Measurements from ENCODE around the gene RND2.
"Not testable (repeated sequence)": the region's sequence is repeated elsewhere in the genome, so short reads cannot be mapped to it uniquely, and the experiment has no call there.

RND2 gene, protein sequence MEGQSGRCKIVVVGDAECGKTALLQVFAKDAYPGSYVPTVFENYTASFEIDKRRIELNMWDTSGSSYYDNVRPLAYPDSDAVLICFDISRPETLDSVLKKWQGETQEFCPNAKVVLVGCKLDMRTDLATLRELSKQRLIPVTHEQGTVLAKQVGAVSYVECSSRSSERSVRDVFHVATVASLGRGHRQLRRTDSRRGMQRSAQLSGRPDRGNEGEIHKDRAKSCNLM

DNA sequence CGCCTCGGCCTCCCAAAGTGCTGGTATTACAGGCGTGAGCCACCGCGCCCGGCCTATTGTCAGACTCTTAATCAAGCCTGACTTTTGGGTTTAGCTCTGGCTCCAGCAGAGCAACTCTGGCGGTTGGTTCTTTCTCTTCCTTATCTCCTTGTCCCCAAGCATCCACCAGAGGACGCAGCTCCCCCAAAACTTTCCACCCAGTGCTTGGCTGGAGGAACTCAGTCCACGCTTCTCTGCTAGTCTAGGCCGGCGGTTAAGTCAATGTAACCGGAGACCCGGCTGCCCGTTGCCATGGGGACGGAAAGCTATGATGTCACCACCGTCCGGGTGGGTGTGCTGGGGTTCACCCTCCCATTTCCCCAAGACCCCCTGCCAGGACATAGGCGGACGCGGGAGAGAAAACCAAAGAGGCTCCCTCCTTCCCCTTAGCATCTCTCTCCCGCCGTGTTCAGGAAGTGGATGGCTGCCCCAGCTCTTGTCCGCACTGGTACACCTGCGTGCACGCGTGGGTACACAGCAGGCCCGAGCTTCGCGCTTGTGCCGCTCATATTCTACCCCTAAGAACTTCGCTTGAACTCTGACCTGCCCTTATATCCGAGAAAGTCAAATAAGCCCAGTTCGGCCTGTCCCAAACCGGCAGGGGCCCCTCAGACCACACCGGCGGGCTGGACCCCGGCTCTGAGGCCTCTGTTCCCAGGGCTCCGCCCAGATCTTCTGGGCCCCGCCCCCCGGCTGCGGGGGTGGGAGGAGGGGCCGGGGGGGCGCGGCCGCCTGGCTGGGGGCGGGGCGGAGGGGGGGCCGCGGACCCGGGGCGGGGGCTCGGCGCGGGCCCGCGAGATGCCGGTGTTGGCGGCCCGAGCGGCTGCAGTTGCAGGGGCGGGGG lies at the start of gene RND2:
TSS of gene RND2 (plus strand) at position 825 of the 883 bp plus-strand sequence. CDS start 117 bp downstream, outside the sequence.
- peaks cover 19% of the 10 kb centered on the region for H3K4me1 ChIP-seq (ENCODE audit: control insufficient read depth, insufficient read depth, low read length)
- peaks cover 23% of the 10 kb centered on the region for H3K36me3 ChIP-seq (ENCODE audit: control insufficient read depth, insufficient read depth, low read length)
- H3K27me3 ChIP-seq (ENCODE audit: control insufficient read depth, insufficient read depth, low read length): no peaks in the 10 kb centered on the region
- H3K9me3 ChIP-seq (ENCODE audit: control insufficient read depth, insufficient read depth, low read length): no peaks in the 10 kb centered on the region
- H3K4me3 ChIP-seq (ENCODE audit: low read depth, low read length): peak within 1 kb of the TSS; percentile 92
- peak within 1 kb of the TSS; percentile 73 for H3K9ac ChIP-seq (ENCODE audit: low read depth, low read length)

DNA sequence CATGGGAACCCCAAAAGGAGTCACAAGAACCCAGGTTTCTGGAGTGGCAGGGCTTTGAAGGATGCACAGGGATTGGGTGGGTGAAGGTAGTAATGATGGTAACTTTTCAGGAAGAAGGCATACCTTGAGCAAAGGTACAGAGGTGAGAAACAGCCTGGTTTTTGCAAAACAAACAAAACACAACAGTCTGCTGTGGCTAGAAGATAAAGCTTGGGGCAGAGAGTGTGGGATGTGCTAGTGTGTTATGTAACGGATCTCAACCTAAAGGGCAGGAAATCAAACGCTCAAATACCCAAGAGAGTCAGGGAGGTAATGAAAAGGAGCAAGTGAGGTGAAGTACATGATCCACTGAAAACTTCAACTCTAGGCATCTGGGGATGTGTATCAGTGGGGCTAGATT lies 49.8 kb upstream of the RND2 start:
- H3K9ac ChIP-seq (ENCODE audit: low read depth, low read length): no peak overlapping the region
- H3K4me3 ChIP-seq (ENCODE audit: low read depth, low read length): no peak overlapping the region
- no peaks in the 10 kb centered on the region for H3K9me3 ChIP-seq (ENCODE audit: control insufficient read depth, insufficient read depth, low read length)
- no peaks in the 10 kb centered on the region for H3K4me1 ChIP-seq (ENCODE audit: control insufficient read depth, insufficient read depth, low read length)
- no peaks in the 10 kb centered on the region for H3K36me3 ChIP-seq (ENCODE audit: control insufficient read depth, insufficient read depth, low read length)
- no peaks in the 10 kb centered on the region for H3K27me3 ChIP-seq (ENCODE audit: control insufficient read depth, insufficient read depth, low read length)

DNA sequence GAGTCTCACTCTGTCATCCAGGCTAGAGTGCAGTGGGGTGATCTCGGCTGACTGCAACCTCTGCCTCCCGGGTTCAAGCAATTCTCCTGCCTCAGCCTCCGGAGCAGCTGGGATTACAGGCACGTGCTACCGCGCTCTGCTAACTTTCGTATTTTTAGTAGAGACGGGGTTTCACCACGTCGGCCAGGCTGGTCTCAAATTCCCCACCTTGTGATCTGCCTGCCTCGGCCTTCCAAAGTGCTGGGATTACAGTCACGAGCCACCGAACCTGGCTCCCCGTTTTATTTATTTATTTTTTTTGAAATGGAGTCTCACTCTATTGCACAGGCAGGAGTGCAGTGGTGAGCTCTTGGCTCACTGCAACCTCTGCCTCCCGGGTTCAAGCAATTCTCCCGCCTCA lies 49.3 kb upstream of the RND2 start:
- H3K9me3 ChIP-seq (ENCODE audit: control insufficient read depth, insufficient read depth, low read length); H3K4me1 ChIP-seq (ENCODE audit: control insufficient read depth, insufficient read depth, low read length); H3K4me3 ChIP-seq (ENCODE audit: low read depth, low read length); H3K27me3 ChIP-seq (ENCODE audit: control insufficient read depth, insufficient read depth, low read length); H3K9ac ChIP-seq (ENCODE audit: low read depth, low read length); H3K36me3 ChIP-seq (ENCODE audit: control insufficient read depth, insufficient read depth, low read length): not testable (repeated sequence)

DNA sequence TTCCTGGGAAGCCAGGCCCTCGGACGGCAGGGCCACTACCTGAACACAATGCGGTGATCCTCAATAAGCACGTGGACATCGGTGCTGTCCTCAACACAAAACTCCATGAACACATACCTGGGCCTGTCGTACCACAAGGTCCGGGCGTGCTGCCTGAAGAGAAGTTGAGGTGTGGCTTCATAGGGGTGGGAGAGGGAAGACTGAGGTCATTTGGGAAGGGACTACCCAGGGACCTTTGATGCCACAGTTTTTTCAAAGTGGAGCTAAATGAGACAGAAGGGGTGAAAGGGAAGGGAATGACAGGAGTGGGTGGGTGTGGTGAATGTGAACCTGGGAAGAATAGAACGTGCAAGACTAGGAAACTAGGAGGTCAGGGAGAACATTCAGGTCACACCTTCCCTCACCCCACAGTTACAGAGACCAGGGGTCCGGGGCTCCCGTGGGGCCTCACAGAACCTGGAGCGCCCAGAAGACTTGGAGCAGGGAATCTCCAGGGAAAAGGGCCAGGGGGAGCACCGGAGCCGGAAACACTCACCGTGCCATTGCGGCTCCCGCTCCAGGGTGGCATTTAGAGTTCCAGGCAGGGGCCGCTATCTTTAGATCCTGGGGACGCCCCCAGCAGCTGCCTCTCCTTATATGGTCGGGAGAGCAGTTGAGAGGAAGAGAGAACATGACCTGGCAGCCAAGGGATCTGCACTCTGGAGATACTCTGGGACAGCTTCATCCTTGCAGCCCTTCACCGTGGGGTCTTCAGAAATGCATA lies 45.3 kb upstream of the RND2 start, which contains the start of gene PTGES3L:
TSS of gene PTGES3L (minus strand) at position 570 of the 763 bp plus-strand sequence. CDS start at position 543, 27 bp downstream.
- H3K9me3 ChIP-seq (ENCODE audit: control insufficient read depth, insufficient read depth, low read length): no peaks in the 10 kb centered on the region
- no peaks in the 10 kb centered on the region for H3K36me3 ChIP-seq (ENCODE audit: control insufficient read depth, insufficient read depth, low read length)
- peak within 1 kb of the TSS; percentile 70 for H3K9ac ChIP-seq (ENCODE audit: low read depth, low read length)
- H3K27me3 ChIP-seq (ENCODE audit: control insufficient read depth, insufficient read depth, low read length): no peaks in the 10 kb centered on the region
- no peaks in the 10 kb centered on the region for H3K4me1 ChIP-seq (ENCODE audit: control insufficient read depth, insufficient read depth, low read length)
- H3K4me3 ChIP-seq (ENCODE audit: low read depth, low read length): peak within 1 kb of the TSS; percentile 94

DNA sequence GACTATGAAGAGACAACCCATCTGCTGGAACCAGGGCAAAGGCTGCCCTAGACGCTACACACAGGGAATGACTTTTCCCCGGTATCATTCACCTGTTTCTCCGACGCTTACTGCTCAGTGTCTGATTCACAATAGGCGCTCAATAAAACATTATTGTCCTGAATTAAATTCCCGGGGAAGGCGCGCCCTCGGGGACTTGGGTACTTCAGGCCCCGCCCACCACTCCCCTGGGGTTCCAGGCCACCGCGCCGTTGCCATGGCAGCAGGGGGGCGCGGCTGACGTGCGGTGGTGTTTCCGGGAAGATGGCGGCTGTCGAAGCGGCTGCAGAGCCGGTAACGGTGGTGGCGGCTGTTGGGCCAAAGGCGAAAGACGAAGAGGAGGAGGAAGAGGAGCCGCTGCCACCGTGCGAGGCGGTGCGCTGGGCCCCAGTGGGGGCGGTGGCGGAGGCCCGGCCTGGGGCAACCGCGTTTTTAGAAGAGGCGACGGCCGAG lies 44.7 kb upstream of the RND2 start, which contains the start of gene RUNDC1:
TSS of gene RUNDC1 (plus strand) at position 292 of the 492 bp plus-strand sequence. CDS start at position 304, 12 bp downstream.
- Histone ChIP-seq H3K27me3 (ENCODE audit: control insufficient read depth, insufficient read depth, low read length) (no peaks in the 10 kb centered on the region), H3K4me1 (ENCODE audit: control insufficient read depth, insufficient read depth, low read length) (no peaks in the 10 kb centered on the region), H3K9me3 (ENCODE audit: control insufficient read depth, insufficient read depth, low read length) (no peaks in the 10 kb centered on the region), H3K4me3 (ENCODE audit: low read depth, low read length) (peak within 1 kb of the TSS; percentile 94), H3K36me3 (ENCODE audit: control insufficient read depth, insufficient read depth, low read length) (no peaks in the 10 kb centered on the region), H3K9ac (ENCODE audit: low read depth, low read length) (peak within 1 kb of the TSS; percentile 70)

DNA sequence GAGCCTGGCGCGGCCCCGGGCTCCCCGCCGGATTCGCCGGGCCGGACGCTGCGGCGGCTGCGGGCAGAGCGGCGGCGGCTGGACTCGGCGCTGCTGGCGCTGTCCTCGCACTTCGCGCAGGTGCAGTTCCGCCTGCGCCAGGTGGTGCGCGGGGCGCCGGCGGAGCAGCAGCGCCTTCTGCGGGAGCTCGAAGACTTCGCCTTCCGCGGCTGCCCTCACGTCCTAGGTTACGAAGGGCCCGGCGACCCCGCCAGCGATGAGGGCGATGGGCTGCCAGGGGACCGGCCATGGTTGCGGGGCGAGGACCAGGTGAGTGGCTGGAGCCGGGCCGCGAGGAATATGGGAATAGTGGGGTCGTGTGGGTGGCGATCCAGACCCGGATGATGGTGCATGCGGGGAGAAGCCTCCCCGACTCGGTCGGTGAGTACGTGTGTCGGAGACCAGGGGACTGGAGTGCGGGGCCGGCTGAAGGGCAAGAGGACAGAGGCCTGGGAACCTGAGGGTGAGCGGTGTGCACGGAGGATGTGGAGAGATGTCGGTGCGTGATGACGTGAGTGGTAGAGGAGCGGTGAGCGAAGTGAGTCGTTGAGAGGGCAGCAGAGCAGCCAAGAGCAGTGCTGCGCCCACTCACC lies 44.1 kb upstream of the RND2 start:
- no peaks in the 10 kb centered on the region for H3K9me3 ChIP-seq (ENCODE audit: control insufficient read depth, insufficient read depth, low read length)
- H3K36me3 ChIP-seq (ENCODE audit: control insufficient read depth, insufficient read depth, low read length): no peaks in the 10 kb centered on the region
- no peaks in the 10 kb centered on the region for H3K4me1 ChIP-seq (ENCODE audit: control insufficient read depth, insufficient read depth, low read length)
- peak overlapping the region; percentile 70 for H3K9ac ChIP-seq (ENCODE audit: low read depth, low read length)
- H3K4me3 ChIP-seq (ENCODE audit: low read depth, low read length): peak overlapping the region; percentile 94
- no peaks in the 10 kb centered on the region for H3K27me3 ChIP-seq (ENCODE audit: control insufficient read depth, insufficient read depth, low read length)

DNA sequence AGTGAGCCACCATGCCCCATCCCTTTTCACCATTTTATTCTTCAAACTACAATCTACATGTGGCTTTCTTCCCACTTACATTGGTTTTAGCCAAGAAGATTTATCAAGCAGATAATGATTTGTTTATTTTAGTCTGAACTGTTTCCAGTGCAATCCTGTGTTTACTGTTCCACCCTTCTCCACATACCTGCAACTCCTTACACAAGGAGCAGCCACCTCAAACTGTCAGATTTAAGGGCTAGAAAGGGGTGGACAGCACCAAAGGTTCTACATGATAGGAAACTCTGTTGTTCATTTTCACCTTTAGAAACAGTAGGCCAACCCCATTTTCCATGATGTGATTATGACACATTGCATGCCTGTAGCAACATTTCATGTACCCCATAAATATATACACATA lies 42.8 kb upstream of the RND2 start:
- H3K4me1 ChIP-seq (ENCODE audit: control insufficient read depth, insufficient read depth, low read length): no peaks in the 10 kb centered on the region
- H3K9me3 ChIP-seq (ENCODE audit: control insufficient read depth, insufficient read depth, low read length): no peaks in the 10 kb centered on the region
- no peaks in the 10 kb centered on the region for H3K27me3 ChIP-seq (ENCODE audit: control insufficient read depth, insufficient read depth, low read length)
- H3K4me3 ChIP-seq (ENCODE audit: low read depth, low read length): no peak overlapping the region
- no peaks in the 10 kb centered on the region for H3K36me3 ChIP-seq (ENCODE audit: control insufficient read depth, insufficient read depth, low read length)
- no peak overlapping the region for H3K9ac ChIP-seq (ENCODE audit: low read depth, low read length)

DNA sequence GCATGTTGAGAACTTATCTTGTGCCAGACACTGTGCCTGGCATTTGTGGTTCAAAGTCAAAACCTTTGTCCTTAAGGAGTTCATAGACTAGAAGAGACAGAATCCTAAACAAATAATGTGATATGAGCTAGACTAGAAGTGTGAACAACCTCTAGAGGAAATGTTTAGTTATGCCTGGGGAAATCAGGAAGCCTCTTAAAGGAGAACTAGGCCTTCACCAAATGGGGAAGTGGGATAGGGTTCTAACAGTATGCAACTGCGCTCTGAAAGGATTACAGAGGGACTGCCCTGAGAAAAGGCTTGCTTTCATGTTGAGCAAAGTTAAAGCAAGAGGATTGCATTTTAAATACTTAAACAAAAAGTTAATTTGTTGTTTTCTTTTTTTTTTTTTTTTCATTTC lies 39.8 kb upstream of the RND2 start:
- Histone ChIP-seq H3K4me3 (ENCODE audit: low read depth, low read length) (no peak overlapping the region), H3K36me3 (ENCODE audit: control insufficient read depth, insufficient read depth, low read length) (peaks cover 13% of the 10 kb centered on the region), H3K9me3 (ENCODE audit: control insufficient read depth, insufficient read depth, low read length) (no peaks in the 10 kb centered on the region), H3K27me3 (ENCODE audit: control insufficient read depth, insufficient read depth, low read length) (no peaks in the 10 kb centered on the region), H3K4me1 (ENCODE audit: control insufficient read depth, insufficient read depth, low read length) (no peaks in the 10 kb centered on the region), H3K9ac (ENCODE audit: low read depth, low read length) (no peak overlapping the region)

DNA sequence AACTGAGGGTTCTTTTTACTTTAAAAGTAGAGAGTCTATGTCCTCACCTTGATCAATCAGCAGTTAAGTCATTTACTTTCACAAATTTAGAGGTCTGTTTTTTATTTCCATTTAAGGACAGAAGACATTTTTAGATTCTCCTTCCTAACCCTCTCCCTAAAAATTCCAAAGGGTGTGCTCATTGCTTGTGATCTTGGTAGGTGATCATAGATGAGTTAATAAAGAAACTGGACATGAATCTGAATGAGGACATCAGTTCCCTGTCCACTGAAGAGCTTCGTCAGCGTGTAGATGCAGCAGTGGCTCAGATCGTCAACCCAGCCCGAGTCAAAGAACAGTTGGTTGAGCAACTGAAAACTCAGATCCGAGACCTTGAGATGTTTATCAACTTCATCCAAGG lies 35.9 kb upstream of the RND2 start:
- no peaks in the 10 kb centered on the region for H3K4me1 ChIP-seq (ENCODE audit: control insufficient read depth, insufficient read depth, low read length)
- no peaks in the 10 kb centered on the region for H3K27me3 ChIP-seq (ENCODE audit: control insufficient read depth, insufficient read depth, low read length)
- H3K9ac ChIP-seq (ENCODE audit: low read depth, low read length): no peak overlapping the region
- H3K9me3 ChIP-seq (ENCODE audit: control insufficient read depth, insufficient read depth, low read length): no peaks in the 10 kb centered on the region
- peaks cover 30% of the 10 kb centered on the region for H3K36me3 ChIP-seq (ENCODE audit: control insufficient read depth, insufficient read depth, low read length)
- no peak overlapping the region for H3K4me3 ChIP-seq (ENCODE audit: low read depth, low read length)

DNA sequence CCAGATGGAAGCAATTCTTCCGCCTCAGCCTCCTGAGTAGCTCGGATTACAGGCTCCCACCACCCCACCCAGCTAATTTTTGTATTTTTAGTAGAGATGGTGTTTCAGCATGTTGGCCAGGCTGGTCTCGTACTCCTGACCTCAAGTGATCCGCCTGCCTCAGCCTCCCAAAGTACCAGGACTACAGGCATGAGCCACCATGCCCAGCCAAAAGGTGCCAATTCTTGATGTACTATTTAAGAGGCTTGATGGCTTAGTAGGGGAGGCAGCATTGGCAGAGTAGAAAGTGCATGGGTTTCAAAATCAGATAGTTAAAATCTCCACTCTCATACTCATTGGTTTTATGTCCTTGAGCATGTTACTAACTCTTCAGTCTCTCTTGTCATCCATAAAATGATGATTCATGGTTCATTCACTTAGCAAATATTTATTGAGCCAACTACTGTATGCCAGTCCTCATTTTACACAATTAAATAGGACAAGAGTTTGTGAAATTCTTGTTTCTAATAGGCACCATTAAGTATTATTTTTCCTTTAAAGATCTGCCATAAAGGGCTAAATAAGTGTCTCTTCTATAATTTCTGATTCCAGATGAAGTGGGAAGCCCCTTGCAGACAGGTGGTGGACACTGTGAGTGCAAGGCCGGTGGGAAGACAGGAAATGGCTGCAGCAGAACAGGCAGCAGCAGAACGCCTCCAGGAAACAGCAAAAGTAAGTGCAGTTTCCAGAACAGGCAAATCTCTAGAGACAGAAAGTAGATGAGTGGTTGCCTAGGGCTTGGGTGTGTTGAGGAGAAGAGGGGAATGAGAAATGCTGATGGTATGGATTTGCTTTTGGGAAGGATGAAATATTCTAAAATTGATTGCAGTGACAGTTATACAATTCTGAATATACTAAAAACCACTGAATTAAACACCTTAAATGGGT lies 35.0 kb upstream of the RND2 start:
- peaks cover 30% of the 10 kb centered on the region for H3K36me3 ChIP-seq (ENCODE audit: control insufficient read depth, insufficient read depth, low read length)
- H3K27me3 ChIP-seq (ENCODE audit: control insufficient read depth, insufficient read depth, low read length): no peaks in the 10 kb centered on the region
- H3K4me1 ChIP-seq (ENCODE audit: control insufficient read depth, insufficient read depth, low read length): no peaks in the 10 kb centered on the region
- H3K9me3 ChIP-seq (ENCODE audit: control insufficient read depth, insufficient read depth, low read length): no peaks in the 10 kb centered on the region
- no peak overlapping the region for H3K9ac ChIP-seq (ENCODE audit: low read depth, low read length)
- no peak overlapping the region for H3K4me3 ChIP-seq (ENCODE audit: low read depth, low read length)
